ENCODE measurements around the gene UBE2D1.

The UBE2D1 gene

DNA sequence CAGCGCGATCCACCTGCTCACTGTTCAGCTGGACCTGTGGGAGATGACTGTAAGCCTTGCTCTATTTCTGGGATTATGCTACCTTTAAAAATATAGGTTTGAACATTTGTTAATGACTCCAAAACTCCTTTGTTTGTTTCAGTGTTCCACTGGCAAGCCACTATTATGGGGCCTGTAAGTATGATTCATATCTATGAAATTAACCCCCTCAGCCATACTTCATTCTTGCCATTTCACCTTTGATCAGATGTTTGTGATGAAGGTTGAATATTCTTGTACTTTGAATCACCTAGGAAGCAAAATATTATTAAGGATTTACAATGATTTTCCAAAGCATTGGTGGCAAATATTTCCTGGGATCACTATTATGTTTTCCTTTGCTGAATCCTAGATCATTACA is 26.5 kb downstream of the UBE2D1 start:
- H4K20me1 ChIP-seq (ENCODE audit: insufficient read depth, low read length), result peaks cover 14% of the 10 kb centered on the region; the same call in 1 of the 2 replicates
- DNase-seq (no peak), ATAC-seq (ENCODE audit: insufficient read depth, low read depth) (no peak)
- H3K4me3 ChIP-seq (ENCODE audit: low read depth in 1 of 2, low read length in 2 of 2), result no peak overlapping the region
- TF ChIP-seq, protein P1, sequence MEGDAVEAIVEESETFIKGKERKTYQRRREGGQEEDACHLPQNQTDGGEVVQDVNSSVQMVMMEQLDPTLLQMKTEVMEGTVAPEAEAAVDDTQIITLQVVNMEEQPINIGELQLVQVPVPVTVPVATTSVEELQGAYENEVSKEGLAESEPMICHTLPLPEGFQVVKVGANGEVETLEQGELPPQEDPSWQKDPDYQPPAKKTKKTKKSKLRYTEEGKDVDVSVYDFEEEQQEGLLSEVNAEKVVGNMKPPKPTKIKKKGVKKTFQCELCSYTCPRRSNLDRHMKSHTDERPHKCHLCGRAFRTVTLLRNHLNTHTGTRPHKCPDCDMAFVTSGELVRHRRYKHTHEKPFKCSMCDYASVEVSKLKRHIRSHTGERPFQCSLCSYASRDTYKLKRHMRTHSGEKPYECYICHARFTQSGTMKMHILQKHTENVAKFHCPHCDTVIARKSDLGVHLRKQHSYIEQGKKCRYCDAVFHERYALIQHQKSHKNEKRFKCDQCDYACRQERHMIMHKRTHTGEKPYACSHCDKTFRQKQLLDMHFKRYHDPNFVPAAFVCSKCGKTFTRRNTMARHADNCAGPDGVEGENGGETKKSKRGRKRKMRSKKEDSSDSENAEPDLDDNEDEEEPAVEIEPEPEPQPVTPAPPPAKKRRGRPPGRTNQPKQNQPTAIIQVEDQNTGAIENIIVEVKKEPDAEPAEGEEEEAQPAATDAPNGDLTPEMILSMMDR (IDR thresholded peaks at IDR 0.05; ENCODE audit: borderline replicate concordance, extremely low read depth, low read length, poor library complexity, severe bottlenecking), result no peak
- TF ChIP-seq EZH2 (IDR thresholded peaks at IDR 0.05; ENCODE audit: borderline replicate concordance, low read depth, low read length, severe bottlenecking), result no peak
- no peak overlapping the region for H3K4me2 ChIP-seq (ENCODE audit: insufficient read depth, low read length)
- no peak overlapping the region for H2AFZ ChIP-seq (ENCODE audit: low read depth, low read length)
- H3K4me1 ChIP-seq (ENCODE audit: insufficient read depth, low read length), result no peaks in the 10 kb centered on the region
- H3K9me3 ChIP-seq (ENCODE audit: insufficient read depth, low read length, severe bottlenecking), result no peaks in the 10 kb centered on the region
- no peak overlapping the region for H3K9ac ChIP-seq (ENCODE audit: low read depth, low read length)
- H3K27ac ChIP-seq (ENCODE audit: low read length), result no peak overlapping the region
- peaks cover 12% of the 10 kb centered on the region for H3K36me3 ChIP-seq (ENCODE audit: insufficient read depth, low read length)
- H3K27me3 ChIP-seq (ENCODE audit: insufficient read depth, low read length, poor library complexity), result no peaks in the 10 kb centered on the region
- peaks cover 10% of the 10 kb centered on the region; the same call in 1 of the 2 replicates for H3K79me2 ChIP-seq (ENCODE audit: insufficient read depth, low read length)

DNA sequence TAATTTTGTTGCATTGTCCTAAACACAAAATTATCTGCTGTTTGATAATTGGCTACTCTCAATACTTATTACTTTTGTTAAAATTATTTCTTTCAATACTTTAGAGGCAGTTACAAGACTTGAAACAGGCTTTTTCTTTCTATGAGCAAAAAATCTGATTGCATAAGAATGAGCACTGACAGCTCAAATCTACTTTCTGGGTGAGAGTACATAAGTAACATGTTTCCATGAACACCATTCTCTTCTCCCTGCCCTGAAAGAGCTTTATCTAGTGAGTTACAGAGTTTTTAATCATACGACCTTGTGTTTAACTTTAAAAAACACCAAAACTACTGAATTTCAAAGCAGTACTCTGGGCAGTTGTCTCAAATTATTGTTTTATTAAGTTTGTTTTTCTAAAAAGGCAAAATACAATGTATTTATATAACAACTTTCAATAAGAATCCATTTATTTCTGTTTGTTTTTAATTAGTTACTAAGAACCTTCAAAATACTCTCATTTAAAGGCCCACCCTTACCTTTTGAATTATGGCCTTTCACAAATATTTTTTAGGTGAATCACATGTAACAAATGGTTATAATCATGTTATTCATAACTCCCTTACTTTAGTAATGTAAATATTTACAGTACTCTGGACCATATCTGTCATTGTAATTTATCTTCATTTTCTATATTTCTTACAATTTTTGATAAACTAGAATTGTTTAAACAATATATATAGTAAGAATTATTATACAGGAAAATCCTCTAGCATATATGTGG is 27.4 kb downstream of the UBE2D1 start:
- Histone ChIP-seq H3K4me2 (ENCODE audit: insufficient read depth, low read length) (no peak overlapping the region), H3K27me3 (ENCODE audit: insufficient read depth, low read length, poor library complexity) (no peaks in the 10 kb centered on the region), H3K4me3 (ENCODE audit: low read depth in 1 of 2, low read length in 2 of 2) (no peak overlapping the region), H3K9me3 (ENCODE audit: insufficient read depth, low read length, severe bottlenecking) (no peaks in the 10 kb centered on the region), H3K36me3 (ENCODE audit: insufficient read depth, low read length) (peaks cover 14% of the 10 kb centered on the region), H3K9ac (ENCODE audit: low read depth, low read length) (no peak overlapping the region), H2AFZ (ENCODE audit: low read depth, low read length) (no peak overlapping the region), H3K27ac (ENCODE audit: low read length) (no peak overlapping the region), H4K20me1 (ENCODE audit: insufficient read depth, low read length) (peaks cover 14% of the 10 kb centered on the region; the same call in 1 of the 2 replicates), H3K79me2 (ENCODE audit: insufficient read depth, low read length) (peaks cover 8% of the 10 kb centered on the region; the same call in 1 of the 2 replicates), H3K4me1 (ENCODE audit: insufficient read depth, low read length) (no peaks in the 10 kb centered on the region)
- TF ChIP-seq EZH2 (IDR thresholded peaks at IDR 0.05; ENCODE audit: borderline replicate concordance, low read depth, low read length, severe bottlenecking), result no peak
- TF ChIP-seq, protein P1 (IDR thresholded peaks at IDR 0.05; ENCODE audit: borderline replicate concordance, extremely low read depth, low read length, poor library complexity, severe bottlenecking), result no peak
- no peak for ATAC-seq (ENCODE audit: insufficient read depth, low read depth)
- no peak for DNase-seq

DNA sequence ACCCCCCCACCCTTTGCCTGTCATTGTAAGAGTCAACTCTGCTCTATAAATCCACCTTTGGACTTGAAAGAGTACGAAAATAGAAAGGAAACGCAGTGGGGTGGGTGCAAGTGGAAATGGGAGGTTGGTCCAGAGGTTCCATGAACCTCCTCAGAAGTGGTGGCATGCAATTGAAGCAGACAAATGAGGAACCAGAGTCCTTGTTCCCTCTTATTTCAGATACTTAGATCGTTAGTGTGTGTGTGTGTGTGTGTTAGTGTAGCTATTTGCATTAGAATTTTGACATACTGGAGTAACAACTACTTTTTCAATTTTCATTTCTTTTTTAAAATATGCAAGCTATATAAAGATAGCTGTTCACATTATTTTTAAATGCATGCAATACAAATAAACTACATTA is 32.3 kb downstream of the UBE2D1 start:
- TF ChIP-seq, protein P1 (IDR thresholded peaks at IDR 0.05; ENCODE audit: borderline replicate concordance, extremely low read depth, low read length, poor library complexity, severe bottlenecking), result no peak
- no peak for TF ChIP-seq EZH2 (IDR thresholded peaks at IDR 0.05; ENCODE audit: borderline replicate concordance, low read depth, low read length, severe bottlenecking)
- Histone ChIP-seq H3K27ac (ENCODE audit: low read length) (no peak overlapping the region), H3K9me3 (ENCODE audit: insufficient read depth, low read length, severe bottlenecking) (no peaks in the 10 kb centered on the region), H4K20me1 (ENCODE audit: insufficient read depth, low read length) (no peaks in the 10 kb centered on the region), H3K4me2 (ENCODE audit: insufficient read depth, low read length) (no peak overlapping the region), H3K79me2 (ENCODE audit: insufficient read depth, low read length) (no peaks in the 10 kb centered on the region), H2AFZ (ENCODE audit: low read depth, low read length) (no peak overlapping the region), H3K4me3 (ENCODE audit: low read depth in 1 of 2, low read length in 2 of 2) (no peak overlapping the region), H3K4me1 (ENCODE audit: insufficient read depth, low read length) (no peaks in the 10 kb centered on the region), H3K36me3 (ENCODE audit: insufficient read depth, low read length) (peaks cover 11% of the 10 kb centered on the region; the same call in 1 of the 2 replicates), H3K9ac (ENCODE audit: low read depth, low read length) (no peak overlapping the region), H3K27me3 (ENCODE audit: insufficient read depth, low read length, poor library complexity) (no peaks in the 10 kb centered on the region)
- ATAC-seq (ENCODE audit: insufficient read depth, low read depth) (no peak), DNase-seq (no peak)

Measured in DND-41 (cell line).